Measurements from ENCODE around the gene TMEM182.

TMEM182 gene

DNA sequence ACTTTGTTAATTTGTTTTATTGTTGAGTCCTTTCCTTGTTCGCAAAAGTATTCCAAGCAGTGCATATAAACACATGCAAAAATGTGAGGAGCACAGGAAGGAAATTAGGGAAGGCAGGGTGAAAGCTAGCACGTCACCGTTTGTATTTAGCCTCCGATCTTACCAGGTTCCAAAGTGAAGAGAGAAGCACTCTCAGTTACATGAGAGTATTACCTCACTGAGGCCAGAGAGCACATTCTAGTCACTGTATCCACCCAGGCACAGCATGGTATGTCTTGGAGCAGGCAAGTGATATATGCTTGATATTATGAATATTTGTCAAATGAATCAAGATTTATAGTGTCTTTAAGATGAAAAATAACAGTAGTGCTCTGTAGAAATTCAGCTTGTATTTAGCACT is 6.5 kb upstream of the TMEM182 start:
- TF ChIP-seq MYC (IDR thresholded peaks at IDR 0.05; ENCODE audit: low read depth, low read length) = no peak
- TF ChIP-seq, protein P1, sequence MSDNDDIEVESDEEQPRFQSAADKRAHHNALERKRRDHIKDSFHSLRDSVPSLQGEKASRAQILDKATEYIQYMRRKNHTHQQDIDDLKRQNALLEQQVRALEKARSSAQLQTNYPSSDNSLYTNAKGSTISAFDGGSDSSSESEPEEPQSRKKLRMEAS (IDR thresholded peaks at IDR 0.05; ENCODE audit: low read depth, low read length) = no peak
- TF ChIP-seq, protein P2, sequence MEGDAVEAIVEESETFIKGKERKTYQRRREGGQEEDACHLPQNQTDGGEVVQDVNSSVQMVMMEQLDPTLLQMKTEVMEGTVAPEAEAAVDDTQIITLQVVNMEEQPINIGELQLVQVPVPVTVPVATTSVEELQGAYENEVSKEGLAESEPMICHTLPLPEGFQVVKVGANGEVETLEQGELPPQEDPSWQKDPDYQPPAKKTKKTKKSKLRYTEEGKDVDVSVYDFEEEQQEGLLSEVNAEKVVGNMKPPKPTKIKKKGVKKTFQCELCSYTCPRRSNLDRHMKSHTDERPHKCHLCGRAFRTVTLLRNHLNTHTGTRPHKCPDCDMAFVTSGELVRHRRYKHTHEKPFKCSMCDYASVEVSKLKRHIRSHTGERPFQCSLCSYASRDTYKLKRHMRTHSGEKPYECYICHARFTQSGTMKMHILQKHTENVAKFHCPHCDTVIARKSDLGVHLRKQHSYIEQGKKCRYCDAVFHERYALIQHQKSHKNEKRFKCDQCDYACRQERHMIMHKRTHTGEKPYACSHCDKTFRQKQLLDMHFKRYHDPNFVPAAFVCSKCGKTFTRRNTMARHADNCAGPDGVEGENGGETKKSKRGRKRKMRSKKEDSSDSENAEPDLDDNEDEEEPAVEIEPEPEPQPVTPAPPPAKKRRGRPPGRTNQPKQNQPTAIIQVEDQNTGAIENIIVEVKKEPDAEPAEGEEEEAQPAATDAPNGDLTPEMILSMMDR (IDR thresholded peaks at IDR 0.05; ENCODE audit: low read depth, low read length) = no peak
- no peak overlapping the region for H3K4me3 ChIP-seq (ENCODE audit: low read depth, low read length)
- DNase-seq (ENCODE audit: low read depth) = no peak

DNA sequence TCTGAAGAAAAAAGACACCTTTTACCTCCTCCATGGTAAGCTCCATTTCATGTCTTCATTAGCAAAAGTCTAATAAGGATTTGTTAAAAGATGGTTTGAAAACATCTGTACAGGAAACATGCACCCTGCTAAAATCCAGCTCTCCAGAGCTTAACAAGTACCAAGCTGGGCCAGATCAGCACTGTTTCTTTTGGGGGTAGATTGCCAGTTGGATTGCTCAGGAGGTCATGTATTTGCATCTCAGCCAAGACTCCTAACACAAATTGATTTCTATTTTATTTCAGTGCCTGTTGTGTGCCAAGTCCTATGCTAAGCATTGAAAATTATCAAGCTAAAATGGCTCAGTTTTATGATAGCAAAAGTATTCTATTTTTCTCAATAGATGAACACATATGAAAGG is 3.4 kb upstream of the TMEM182 start:
- no peak overlapping the region for H3K4me3 ChIP-seq (ENCODE audit: low read depth, low read length)
- DNase-seq (ENCODE audit: low read depth) = no peak
- TF ChIP-seq MYC (IDR thresholded peaks at IDR 0.05; ENCODE audit: low read depth, low read length) = no peak
- TF ChIP-seq, protein P2 (IDR thresholded peaks at IDR 0.05; ENCODE audit: low read depth, low read length) = no peak
- TF ChIP-seq POLR2A (IDR thresholded peaks at IDR 0.05; ENCODE audit: extremely low read depth, insufficient read length) = no peak
- TF ChIP-seq, protein P1 (IDR thresholded peaks at IDR 0.05; ENCODE audit: low read depth, low read length) = no peak

DNA sequence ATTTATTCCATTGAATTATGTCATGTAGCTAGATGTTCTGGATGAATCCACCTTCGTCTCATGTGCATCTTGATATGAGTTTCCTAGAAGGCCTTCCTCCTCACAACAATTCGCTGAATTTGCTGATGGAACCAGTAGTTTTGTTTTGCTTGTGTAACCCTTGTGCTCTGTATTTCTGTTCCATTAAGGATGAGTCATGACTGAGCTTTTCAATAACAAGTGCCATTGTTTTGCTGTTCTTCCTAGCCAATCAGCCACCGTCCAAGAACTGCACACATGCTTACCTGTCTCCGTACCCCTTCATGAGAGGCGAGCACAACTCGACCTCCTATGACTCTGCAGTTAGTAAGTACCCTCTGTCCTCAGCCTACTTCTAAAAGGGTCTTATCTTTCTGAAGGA is 2.3 kb downstream of the TMEM182 start:
- DNase-seq (ENCODE audit: low read depth) = no peak

DNA sequence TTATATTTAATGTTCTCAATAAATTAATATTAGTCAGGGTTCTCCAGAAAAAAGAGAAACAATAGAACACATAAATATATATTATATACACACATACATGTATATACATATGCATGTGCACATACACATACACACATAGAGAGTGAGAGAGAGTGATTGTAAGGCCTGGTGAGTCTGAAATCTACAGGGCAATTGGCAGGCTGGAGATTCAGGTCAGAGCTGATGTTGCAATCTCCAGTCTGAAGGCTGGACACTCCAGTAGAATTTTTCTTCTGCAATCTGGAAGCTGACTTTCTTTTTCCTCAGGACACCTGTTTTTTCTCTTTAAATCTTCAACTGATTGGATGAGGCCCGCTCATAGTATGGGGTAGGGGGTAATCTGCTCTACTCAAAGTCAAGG is 3.2 kb downstream of the TMEM182 start:
- TF ChIP-seq MYC (IDR thresholded peaks at IDR 0.05; ENCODE audit: low read depth, low read length) (no peak), POLR2A (IDR thresholded peaks at IDR 0.05; ENCODE audit: extremely low read depth, insufficient read length) (no peak)
- TF ChIP-seq, protein P1 (IDR thresholded peaks at IDR 0.05; ENCODE audit: low read depth, low read length) = no peak
- TF ChIP-seq, protein P2 (IDR thresholded peaks at IDR 0.05; ENCODE audit: low read depth, low read length) = no peak
- no peak for DNase-seq (ENCODE audit: low read depth)
- no peak overlapping the region for H3K4me3 ChIP-seq (ENCODE audit: low read depth, low read length)

More for the DNA sequence above, 2.3 kb downstream of the TMEM182 start:
- no peak for TF ChIP-seq MYC (IDR thresholded peaks at IDR 0.05; ENCODE audit: low read depth, low read length)
- TF ChIP-seq, protein P1 (IDR thresholded peaks at IDR 0.05; ENCODE audit: low read depth, low read length) = no peak
- TF ChIP-seq POLR2A (IDR thresholded peaks at IDR 0.05; ENCODE audit: extremely low read depth, insufficient read length) = no peak
- TF ChIP-seq, protein P2 (IDR thresholded peaks at IDR 0.05; ENCODE audit: low read depth, low read length) = no peak
- H3K4me3 ChIP-seq (ENCODE audit: low read depth, low read length) = no peak overlapping the region

DNA sequence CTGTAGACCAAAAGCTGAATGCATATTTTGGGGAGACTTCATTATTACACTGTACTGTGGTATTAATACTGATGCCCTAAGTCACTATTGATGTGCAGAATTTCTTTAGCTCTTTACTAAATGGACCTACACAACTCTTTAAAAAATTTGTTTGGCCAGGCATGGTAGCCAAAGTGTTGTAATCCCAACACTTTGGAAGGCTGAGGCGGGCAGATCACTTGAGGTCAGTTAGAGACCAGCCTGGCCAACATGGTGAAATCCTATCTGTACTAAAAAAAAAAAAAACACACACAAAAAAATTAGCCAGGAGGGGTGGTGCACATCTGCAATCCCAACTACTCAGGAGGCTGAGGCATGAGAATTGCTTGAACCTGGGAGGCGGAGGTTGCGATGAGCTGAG is 6.4 kb downstream of the TMEM182 start:
- H3K4me3 ChIP-seq (ENCODE audit: low read depth, low read length) = no peak overlapping the region
- TF ChIP-seq, protein P2 (IDR thresholded peaks at IDR 0.05; ENCODE audit: low read depth, low read length) = no peak
- no peak for DNase-seq (ENCODE audit: low read depth)

DNA sequence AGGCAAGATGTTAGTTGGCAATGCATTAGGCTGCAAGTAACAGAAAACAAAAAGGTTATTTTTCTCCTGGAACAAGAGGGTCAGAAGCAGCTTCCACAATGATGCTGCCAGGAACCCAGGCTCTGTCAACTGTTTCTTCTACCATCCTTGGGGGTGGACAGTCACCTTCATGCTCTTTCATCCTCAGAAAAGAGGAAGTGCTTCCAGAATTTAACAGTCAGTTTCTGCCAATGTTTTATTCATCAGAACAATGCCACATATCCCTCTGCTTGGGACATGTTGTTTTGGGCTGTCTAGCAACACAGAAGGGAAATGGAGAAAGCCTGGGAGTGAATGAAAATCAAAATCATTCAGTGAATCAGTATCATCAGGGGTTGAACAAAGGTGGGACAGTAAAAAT is 7.1 kb downstream of the TMEM182 start:
- DNase-seq (ENCODE audit: low read depth) = peak; percentile 22
- TF ChIP-seq, protein P1 (IDR thresholded peaks at IDR 0.05; ENCODE audit: low read depth, low read length) = no peak
- TF ChIP-seq POLR2A (IDR thresholded peaks at IDR 0.05; ENCODE audit: extremely low read depth, insufficient read length) (no peak), MYC (IDR thresholded peaks at IDR 0.05; ENCODE audit: low read depth, low read length) (no peak)
- TF ChIP-seq, protein P2 (IDR thresholded peaks at IDR 0.05; ENCODE audit: low read depth, low read length) = no peak
- H3K4me3 ChIP-seq (ENCODE audit: low read depth, low read length) = no peak overlapping the region

Measured in NB4 (cell line).